ENCODE results near the gene CDHR3. TPM values are rescaled to one million over a fixed set of nuclear protein-coding genes. Genes with fewer than 3 reads are reported as not detected.

Gene CDHR3
- total and polyA plus RNA-seq, 2 donors (not counting 3 experiments of a cell fraction or from before 2014, with no cell fraction given): 0.46 to 2.3 TPM

GRCh38 chr7:105989191-105989590 lies 26.1 kb downstream of the CDHR3 start:
- H3K36me3 ChIP-seq (ENCODE audit: control insufficient read depth in 2 of 2, extremely low read depth in 1 of 2, insufficient read depth in 2 of 2, low read length in 2 of 2): no peaks in the 10 kb centered on the region
- ChIA-PET POLR2A (no interaction called here), CTCF (interaction anchor here (1.4 to 1.7 kb wide), 2 partner anchors 10 to 229 kb away, joined by 5 to 6 read pairs; no protein-coding TSS in a partner anchor)
- H3K4me2 ChIP-seq (ENCODE audit: insufficient read depth, low read length): no peak overlapping the region
- no peak for FAIRE-seq
- H3K9me3 ChIP-seq (replicated peaks; ENCODE audit: control insufficient read depth, insufficient read depth, low read length): no peaks in the 10 kb centered on the region
- no peaks in the 10 kb centered on the region for H3K4me1 ChIP-seq (ENCODE audit: control insufficient read depth, extremely low read depth, insufficient read depth, low read length)
- no peaks in the 10 kb centered on the region for H4K20me1 ChIP-seq (replicated peaks; ENCODE audit: control insufficient read depth, extremely low read depth, insufficient read depth, low read length)
- peaks cover 31 to 54% of the 10 kb centered on the region in 2 experiments for H3K27me3 ChIP-seq (ENCODE audit: control insufficient read depth in 2 of 2, insufficient read depth in 2 of 2, low read length in 2 of 2)
- no peaks in the 10 kb centered on the region for H3K79me2 ChIP-seq (ENCODE audit: control insufficient read depth, insufficient read depth, low read length)
- no peak overlapping the region for H3K27ac ChIP-seq (ENCODE audit: insufficient read depth, low read depth, low read length)
- intact Hi-C loops (cut with micrococcal nuclease) (no loop called here), dilution Hi-C loops (cut with MboI; ENCODE audit: extremely low pct_ligation_motif_present, low sequenced_read_pairs) (no loop called here)
- H3K9ac ChIP-seq (replicated peaks; ENCODE audit: extremely low read depth, insufficient read depth, low read length): no peak overlapping the region
- no peaks in the 10 kb centered on the region for H3K9me1 ChIP-seq (replicated peaks; ENCODE audit: control insufficient read depth, extremely low read depth, insufficient read depth, low read length)
- H3K4me3 ChIP-seq (replicated peaks in 1 of 3; ENCODE audit: insufficient read depth in 1 of 3, low read depth in 1 of 3, low read length in 3 of 3): no peak overlapping the region
- DNase-seq (ENCODE audit: low read depth, low spot score): no peak
- BruUV-seq (replicated peaks): no TSS peak
- no peak overlapping the region for H2AFZ ChIP-seq (ENCODE audit: low read depth, low read length)
- TF ChIP-seq FOS (IDR thresholded peaks at IDR 0.05; ENCODE audit: borderline replicate concordance, insufficient read depth, low read length): no peak
- TF ChIP-seq JUN (IDR thresholded peaks at IDR 0.05; ENCODE audit: borderline replicate concordance, insufficient read depth, insufficient read length, low read depth): no peak
- TF ChIP-seq POLR2AphosphoS5 (IDR thresholded peaks at IDR 0.05; ENCODE audit: insufficient read depth, low read depth, low read length): no peak
- no peak for TF ChIP-seq MAX (IDR thresholded peaks at IDR 0.05; ENCODE audit: insufficient read depth, insufficient read length)
- TF ChIP-seq EZH2 (IDR thresholded peaks at IDR 0.05; ENCODE audit: borderline replicate concordance, low read depth, low read length, severe bottlenecking): no peak
- no peak for TF ChIP-seq GATA2 (IDR thresholded peaks at IDR 0.05; ENCODE audit: insufficient read depth, insufficient read length, low read depth, low read length)
- TF ChIP-seq CTCF (IDR thresholded peaks at IDR 0.05; ENCODE audit: extremely low read depth in 1 of 2, insufficient read depth in 1 of 2, low read depth in 1 of 2, low read length in 2 of 2): no peak
- no peak for TF ChIP-seq POLR2A (IDR thresholded peaks at IDR 0.05; ENCODE audit: low read depth, low read length)
- TF ChIP-seq MYC (IDR thresholded peaks at IDR 0.05; ENCODE audit: low read depth, low read length): no peak

All from endothelial cell of umbilical vein (primary cell).